Retinal pigment epithelial cell (primary cell): ENCODE results near the gene SCD5.

Experiments used
- DNase-seq: peaks from one replicate; pipeline ENCODE4 v3.0.0-alpha.2; 2010; ENCODE audit warnings: low read depth
- H3K4me3 ChIP-seq: 2 replicates; pipeline ENCODE4 v1.5.1; 2011; ENCODE audit warnings: mild to moderate bottlenecking, low read length, control low read depth, moderate library complexity
- TF ChIP-seq, protein P1 (sequence below): conservative IDR thresholded peaks from 2 replicates; pipeline ENCODE4 v1.5.1; 2011; ENCODE audit warnings: low read depth, low read length, control low read depth, inconsistent platforms

The SCD5 gene

GRCh38 chr4:82786828-82787227 is 11.8 kb downstream of the SCD5 start:
- no peak overlapping the region for H3K4me3 ChIP-seq
- TF ChIP-seq, protein P1, sequence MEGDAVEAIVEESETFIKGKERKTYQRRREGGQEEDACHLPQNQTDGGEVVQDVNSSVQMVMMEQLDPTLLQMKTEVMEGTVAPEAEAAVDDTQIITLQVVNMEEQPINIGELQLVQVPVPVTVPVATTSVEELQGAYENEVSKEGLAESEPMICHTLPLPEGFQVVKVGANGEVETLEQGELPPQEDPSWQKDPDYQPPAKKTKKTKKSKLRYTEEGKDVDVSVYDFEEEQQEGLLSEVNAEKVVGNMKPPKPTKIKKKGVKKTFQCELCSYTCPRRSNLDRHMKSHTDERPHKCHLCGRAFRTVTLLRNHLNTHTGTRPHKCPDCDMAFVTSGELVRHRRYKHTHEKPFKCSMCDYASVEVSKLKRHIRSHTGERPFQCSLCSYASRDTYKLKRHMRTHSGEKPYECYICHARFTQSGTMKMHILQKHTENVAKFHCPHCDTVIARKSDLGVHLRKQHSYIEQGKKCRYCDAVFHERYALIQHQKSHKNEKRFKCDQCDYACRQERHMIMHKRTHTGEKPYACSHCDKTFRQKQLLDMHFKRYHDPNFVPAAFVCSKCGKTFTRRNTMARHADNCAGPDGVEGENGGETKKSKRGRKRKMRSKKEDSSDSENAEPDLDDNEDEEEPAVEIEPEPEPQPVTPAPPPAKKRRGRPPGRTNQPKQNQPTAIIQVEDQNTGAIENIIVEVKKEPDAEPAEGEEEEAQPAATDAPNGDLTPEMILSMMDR, result no peak
- DNase-seq, result no peak

GRCh38 chr4:82785611-82786400 is 12.8 kb downstream of the SCD5 start:
- TF ChIP-seq, protein P1, result no peak
- no peak overlapping the region for H3K4me3 ChIP-seq
- DNase-seq, result no peak

- H3K4me3 ChIP-seq, result no peak overlapping the region
- TF ChIP-seq, protein P1, result no peak
- DNase-seq, result no peak
These were observed 13.7 kb downstream of the SCD5 start for GRCh38 chr4:82784681-82785610.

GRCh38 chr4:82782626-82783345 is 15.8 kb downstream of the SCD5 start:
- TF ChIP-seq, protein P1, result no peak
- no peak for DNase-seq
- H3K4me3 ChIP-seq, result no peak overlapping the region

GRCh38 chr4:82780752-82781231 is 17.8 kb downstream of the SCD5 start:
- H3K4me3 ChIP-seq, result no peak overlapping the region
- TF ChIP-seq, protein P1, result no peak
- no peak for DNase-seq

DNA sequence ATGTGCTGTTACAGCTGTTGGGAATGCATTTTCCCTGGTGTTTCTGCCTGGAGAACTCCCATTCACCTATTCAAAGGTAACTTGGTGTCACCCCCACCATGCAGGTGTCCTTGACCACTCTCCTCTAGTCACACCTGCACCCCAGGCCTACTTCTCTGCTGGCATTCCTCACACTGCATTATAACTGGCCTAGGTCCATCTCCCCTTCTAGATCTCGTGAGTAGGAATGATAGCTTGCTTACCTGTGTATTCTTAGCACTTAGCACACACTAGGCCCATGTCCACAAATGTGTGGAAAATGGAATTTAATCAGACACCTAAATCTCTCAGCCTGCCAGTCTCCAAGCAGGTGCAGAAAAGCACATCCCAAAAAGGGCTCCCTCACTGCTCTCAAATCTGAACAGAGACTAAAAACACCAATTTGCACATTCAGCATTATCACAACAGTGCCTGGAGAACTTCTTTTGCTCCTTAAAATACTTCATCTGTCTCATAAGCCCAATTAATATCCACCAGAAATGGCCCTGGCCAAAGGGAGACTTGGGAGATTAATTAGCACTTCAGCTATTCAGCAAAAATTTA is 18.3 kb downstream of the SCD5 start:
- TF ChIP-seq, protein P1, result no peak
- no peak overlapping the region for H3K4me3 ChIP-seq
- DNase-seq, result no peak
